ENCODE results near the gene TINAGL1.

The TINAGL1 gene, protein sequence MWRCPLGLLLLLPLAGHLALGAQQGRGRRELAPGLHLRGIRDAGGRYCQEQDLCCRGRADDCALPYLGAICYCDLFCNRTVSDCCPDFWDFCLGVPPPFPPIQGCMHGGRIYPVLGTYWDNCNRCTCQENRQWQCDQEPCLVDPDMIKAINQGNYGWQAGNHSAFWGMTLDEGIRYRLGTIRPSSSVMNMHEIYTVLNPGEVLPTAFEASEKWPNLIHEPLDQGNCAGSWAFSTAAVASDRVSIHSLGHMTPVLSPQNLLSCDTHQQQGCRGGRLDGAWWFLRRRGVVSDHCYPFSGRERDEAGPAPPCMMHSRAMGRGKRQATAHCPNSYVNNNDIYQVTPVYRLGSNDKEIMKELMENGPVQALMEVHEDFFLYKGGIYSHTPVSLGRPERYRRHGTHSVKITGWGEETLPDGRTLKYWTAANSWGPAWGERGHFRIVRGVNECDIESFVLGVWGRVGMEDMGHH

DNA sequence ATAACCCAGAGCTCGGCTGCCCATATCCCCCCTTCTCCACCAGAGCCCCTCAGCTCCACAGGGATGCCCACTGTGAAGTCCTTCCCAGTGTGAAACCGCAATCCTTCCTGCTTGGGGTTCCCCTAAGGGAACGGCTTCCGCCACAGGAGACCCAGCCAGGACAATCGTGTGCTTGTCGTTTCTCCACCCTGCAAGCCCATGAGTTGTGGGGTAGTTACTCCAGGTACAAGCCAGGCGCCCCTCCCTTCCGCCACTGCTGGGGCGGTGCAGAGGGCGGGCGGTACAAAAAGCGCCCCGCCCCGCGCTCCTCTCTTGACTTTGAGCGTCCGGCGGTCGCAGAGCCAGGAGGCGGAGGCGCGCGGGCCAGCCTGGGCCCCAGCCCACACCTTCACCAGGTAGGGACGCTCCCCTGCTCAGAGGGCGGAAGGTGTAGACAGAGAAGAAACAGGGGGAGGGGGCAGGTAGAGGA lies at the start of gene TINAGL1:
TSS of gene TINAGL1 (plus strand) at position 315 of the 469 bp plus-strand sequence. CDS start 634 bp downstream, outside the sequence.
- no peaks in the 10 kb centered on the region for H3K9me3 ChIP-seq
- H3K27me3 ChIP-seq = peaks cover 32% of the 10 kb centered on the region
- H3K36me3 ChIP-seq = no peaks in the 10 kb centered on the region
- TF ChIP-seq, protein P1, sequence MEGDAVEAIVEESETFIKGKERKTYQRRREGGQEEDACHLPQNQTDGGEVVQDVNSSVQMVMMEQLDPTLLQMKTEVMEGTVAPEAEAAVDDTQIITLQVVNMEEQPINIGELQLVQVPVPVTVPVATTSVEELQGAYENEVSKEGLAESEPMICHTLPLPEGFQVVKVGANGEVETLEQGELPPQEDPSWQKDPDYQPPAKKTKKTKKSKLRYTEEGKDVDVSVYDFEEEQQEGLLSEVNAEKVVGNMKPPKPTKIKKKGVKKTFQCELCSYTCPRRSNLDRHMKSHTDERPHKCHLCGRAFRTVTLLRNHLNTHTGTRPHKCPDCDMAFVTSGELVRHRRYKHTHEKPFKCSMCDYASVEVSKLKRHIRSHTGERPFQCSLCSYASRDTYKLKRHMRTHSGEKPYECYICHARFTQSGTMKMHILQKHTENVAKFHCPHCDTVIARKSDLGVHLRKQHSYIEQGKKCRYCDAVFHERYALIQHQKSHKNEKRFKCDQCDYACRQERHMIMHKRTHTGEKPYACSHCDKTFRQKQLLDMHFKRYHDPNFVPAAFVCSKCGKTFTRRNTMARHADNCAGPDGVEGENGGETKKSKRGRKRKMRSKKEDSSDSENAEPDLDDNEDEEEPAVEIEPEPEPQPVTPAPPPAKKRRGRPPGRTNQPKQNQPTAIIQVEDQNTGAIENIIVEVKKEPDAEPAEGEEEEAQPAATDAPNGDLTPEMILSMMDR (IDR thresholded peaks at IDR 0.05) = no peak
- no peak within 1 kb of the TSS for H3K4me3 ChIP-seq (ENCODE audit: low read depth in 1 of 2, low read length in 1 of 2)
- H3K27ac ChIP-seq = no peak within 1 kb of the TSS
- H3K4me1 ChIP-seq (ENCODE audit: control insufficient read depth in 1 of 2, insufficient read depth in 1 of 2, low read depth in 1 of 2, low read length in 1 of 2) = no peaks in the 10 kb centered on the region

DNA sequence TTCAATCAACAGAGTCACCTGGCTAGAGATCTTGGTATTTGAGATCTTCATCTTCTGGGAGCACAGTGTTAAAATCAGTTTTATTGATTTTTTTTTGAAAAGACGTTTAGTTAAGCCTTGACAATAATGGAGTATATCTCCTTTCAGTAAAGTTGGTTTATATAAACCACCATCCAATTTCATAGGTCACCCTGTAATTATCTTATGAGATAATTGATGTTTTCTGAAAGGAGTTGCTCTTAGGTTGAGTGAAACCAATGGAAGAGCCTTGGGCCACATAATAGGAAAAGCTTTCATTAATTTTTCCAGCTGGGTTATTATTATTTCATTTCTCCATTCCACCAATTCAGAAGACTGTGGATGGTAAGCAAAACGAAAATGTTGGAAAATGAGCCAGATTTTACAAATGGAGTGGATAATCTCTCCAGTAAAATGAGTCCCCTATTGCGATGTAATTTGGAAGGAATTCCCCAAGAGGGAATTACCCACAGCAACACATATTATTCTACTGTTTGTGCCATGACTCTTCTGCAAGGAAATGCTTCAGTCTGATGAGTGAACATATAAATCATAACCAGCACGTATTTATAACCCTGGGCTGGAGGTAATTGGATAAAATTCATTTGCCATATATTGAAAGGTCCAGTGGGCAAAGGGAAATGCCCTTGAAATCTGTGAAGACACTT lies 46.2 kb upstream of the TINAGL1 start:
- Histone ChIP-seq H3K27ac (no peak overlapping the region), H3K4me1 (ENCODE audit: control insufficient read depth in 1 of 2, insufficient read depth in 1 of 2, low read depth in 1 of 2, low read length in 1 of 2) (no peaks in the 10 kb centered on the region), H3K4me3 (ENCODE audit: low read depth in 1 of 2, low read length in 1 of 2) (no peak overlapping the region), H3K36me3 (no peaks in the 10 kb centered on the region), H3K27me3 (peaks cover 3% of the 10 kb centered on the region), H3K9me3 (no peaks in the 10 kb centered on the region)
- TF ChIP-seq, protein P1 (IDR thresholded peaks at IDR 0.05) = no peak

DNA sequence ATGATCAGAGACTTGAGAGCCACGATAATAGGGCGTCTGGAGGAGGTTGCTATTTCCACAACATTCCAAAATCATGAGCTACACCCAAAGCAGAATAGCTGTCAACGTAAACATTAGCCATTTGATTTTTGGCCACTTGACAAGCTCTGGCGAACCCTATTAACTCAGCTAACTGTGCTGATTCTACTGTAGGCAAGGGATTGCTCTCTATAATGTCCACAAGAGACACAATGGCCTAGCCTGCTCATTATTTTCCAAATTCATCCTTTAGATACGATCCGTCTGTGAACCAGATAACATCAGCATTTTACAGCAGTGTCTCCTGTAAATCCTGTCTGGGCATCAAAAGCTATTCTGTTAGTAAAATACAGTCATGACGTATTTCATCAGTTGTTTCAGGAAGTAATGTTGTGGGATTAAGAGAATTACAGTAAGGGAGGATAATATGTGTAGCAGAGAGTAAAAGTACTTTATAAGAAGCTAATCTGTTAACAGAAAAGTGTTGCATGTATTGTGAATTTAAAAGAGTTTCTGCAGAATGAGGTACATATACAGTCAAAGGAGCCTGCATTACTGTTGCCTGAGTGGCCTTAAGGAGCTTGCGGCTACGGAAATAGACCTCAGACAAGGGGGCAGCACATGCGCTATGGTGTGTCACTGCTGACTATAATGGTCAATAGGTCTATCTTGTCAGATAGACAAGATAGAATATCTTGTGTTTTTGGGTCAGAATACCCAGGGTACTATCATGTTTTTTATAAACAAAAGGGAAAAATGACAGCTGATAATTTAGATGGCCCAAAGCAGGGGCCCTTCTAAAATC lies 44.9 kb upstream of the TINAGL1 start:
- no peak overlapping the region for H3K27ac ChIP-seq
- no peaks in the 10 kb centered on the region for H3K4me1 ChIP-seq (ENCODE audit: control insufficient read depth in 1 of 2, insufficient read depth in 1 of 2, low read depth in 1 of 2, low read length in 1 of 2)
- no peaks in the 10 kb centered on the region for H3K36me3 ChIP-seq
- no peak overlapping the region for H3K4me3 ChIP-seq (ENCODE audit: low read depth in 1 of 2, low read length in 1 of 2)
- TF ChIP-seq, protein P1 (IDR thresholded peaks at IDR 0.05) = no peak
- H3K9me3 ChIP-seq = no peaks in the 10 kb centered on the region
- H3K27me3 ChIP-seq = peaks cover 15% of the 10 kb centered on the region

DNA sequence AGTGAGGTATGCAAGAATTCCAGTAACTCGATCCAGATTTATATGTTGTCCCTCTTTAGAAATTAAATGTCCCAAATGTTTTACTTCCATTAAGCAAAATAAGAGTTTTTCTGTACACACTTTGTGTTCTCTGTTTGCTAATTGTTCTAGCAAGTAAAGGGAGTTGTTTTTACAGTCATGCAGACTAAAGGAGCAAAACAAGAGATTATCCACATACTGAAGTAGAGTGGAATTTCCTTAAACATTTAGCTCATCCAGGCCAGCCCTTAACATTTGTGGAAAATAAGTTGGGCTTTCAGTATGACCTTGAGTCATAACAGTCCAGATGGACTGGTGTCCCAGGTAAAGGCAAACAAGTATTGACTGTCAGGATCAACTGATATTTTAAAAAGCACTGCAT lies 44.1 kb upstream of the TINAGL1 start:
- Histone ChIP-seq H3K27me3 (peaks cover 15% of the 10 kb centered on the region), H3K4me1 (ENCODE audit: control insufficient read depth in 1 of 2, insufficient read depth in 1 of 2, low read depth in 1 of 2, low read length in 1 of 2) (no peaks in the 10 kb centered on the region), H3K27ac (no peak overlapping the region), H3K36me3 (no peaks in the 10 kb centered on the region), H3K4me3 (ENCODE audit: low read depth in 1 of 2, low read length in 1 of 2) (no peak overlapping the region), H3K9me3 (no peaks in the 10 kb centered on the region)
- TF ChIP-seq, protein P1 (IDR thresholded peaks at IDR 0.05) = no peak

DNA sequence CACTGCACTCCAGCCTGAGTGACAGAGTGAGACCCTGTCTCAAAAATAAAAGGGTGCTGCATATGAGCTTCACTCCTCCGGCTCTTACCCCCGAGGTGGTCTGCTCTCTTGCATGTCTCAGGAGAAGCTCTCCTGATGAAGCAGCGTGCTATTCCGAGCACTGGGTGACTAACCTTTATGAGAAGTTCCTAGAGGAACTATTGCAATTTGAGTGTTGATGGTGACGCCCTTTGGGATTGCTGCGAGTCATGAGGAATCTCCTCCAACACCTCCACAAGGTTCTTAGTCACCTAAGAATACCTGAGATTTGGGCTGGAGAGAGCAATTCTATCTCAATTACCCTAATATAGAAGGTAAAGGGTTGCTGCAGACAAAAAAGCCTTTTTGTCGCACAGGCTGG lies 40.8 kb upstream of the TINAGL1 start:
- Histone ChIP-seq H3K4me1 (ENCODE audit: control insufficient read depth in 1 of 2, insufficient read depth in 1 of 2, low read depth in 1 of 2, low read length in 1 of 2) (no peaks in the 10 kb centered on the region), H3K4me3 (ENCODE audit: low read depth in 1 of 2, low read length in 1 of 2) (no peak overlapping the region), H3K36me3 (no peaks in the 10 kb centered on the region), H3K9me3 (no peaks in the 10 kb centered on the region), H3K27ac (no peak overlapping the region), H3K27me3 (peaks cover 15% of the 10 kb centered on the region)
- TF ChIP-seq, protein P1 (IDR thresholded peaks at IDR 0.05) = no peak

All from neutrophil (primary cell).